NCI-H748 (cell line): ENCODE measurements around the gene COL28A1.
"Not testable (repeated sequence)": the region's sequence is repeated elsewhere in the genome, so short reads cannot be mapped to it uniquely, and the experiment has no call there.

Experiments used
- DNase-seq: peaks from one replicate; lab custom pipeline; 2025; ENCODE audit not compliant: unreplicated experiment; lab: John Stamatoyannopoulos, UW

The COL28A1 gene

GRCh38 chr7:7421826-7422225 lies 113.8 kb downstream of the COL28A1 start:
- DNase-seq: no peak

DNA sequence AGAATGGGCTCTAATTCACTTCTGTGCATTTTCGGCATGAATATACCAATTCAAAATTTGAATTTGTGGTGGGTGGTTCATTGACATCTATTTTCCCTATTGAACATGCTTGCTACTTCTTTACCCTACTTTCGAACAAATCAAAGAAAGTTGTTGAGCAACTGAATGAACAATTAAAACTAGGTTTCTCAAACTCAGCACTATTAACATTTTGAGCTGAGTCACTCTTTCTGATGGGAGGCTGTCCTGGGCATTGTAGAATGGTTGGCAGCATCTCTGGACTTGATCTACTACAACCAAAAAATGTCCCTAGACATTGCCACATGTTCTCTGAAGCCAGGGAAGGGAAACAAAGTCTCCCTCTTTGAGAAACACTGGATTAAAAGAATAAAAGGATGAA lies 116.7 kb downstream of the COL28A1 start:
- no peak for DNase-seq

- no peak for DNase-seq
Observed at GRCh38 chr7:7417851-7418250, 117.8 kb downstream of the COL28A1 start.

DNA sequence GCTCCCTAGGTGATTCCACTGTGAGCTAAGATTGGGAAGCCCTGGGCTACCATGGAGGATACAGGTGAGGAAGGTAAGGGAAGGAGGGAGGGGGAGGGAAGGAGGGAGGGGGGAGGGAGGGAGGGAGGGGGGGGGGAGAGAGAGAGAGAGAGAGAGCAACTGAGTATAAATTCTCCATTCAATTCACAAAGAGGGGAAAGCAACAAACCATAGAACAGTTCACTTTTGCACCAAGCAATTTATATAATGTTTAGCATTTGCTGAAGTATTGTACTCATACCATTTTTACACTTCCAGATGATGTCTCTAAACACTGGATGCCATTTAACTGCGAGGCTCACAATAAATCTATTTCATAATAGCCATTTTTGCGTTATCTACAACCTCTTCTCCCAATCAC lies 118.3 kb downstream of the COL28A1 start:
- DNase-seq: no peak

DNA sequence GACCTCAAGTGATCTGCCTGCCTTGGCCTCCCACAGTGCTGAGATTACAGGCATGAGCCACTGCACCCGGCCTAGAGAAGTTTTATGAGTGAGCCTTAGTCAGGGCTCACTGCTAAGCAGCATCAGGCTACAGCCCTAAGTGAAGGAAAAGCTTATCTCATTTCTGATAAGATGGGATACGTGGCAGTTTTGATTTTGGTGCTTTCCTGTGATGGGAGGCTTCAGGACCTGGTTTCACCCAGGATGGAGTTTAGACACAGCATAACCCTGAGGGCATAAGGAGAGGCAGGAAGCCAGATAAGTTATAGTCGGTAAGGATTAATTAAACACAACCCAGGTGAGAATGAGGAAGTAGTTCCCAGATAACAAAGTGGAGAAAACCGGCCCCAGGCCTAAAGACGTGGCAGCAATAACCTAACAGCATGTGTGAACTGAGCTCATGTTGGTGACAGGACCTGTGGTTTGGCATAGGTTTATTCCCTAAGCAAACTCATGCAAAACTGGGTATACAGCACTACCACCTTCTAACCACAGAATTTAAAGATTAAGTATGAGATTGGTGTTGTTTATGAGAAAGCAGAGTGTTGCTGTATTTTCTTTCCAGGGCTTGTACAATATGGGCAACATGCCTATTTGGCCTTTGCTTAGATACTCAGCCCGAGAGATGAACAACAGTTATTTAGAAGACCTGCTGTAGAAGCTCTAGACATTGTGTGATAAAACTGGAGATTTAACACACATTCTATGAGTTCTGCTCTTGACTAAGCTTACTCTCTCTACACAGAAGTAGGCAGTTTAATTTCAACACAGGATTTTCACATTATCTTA lies 119.4 kb downstream of the COL28A1 start:
- DNase-seq: no peak

GRCh38 chr7:7414791-7415603 lies 120.7 kb downstream of the COL28A1 start:
- DNase-seq: no peak

GRCh38 chr7:7408001-7408770 lies 127.5 kb downstream of the COL28A1 start:
- DNase-seq: peak; percentile 27

- no peak for DNase-seq
Observed at GRCh38 chr7:7405461-7405860, 130.2 kb downstream of the COL28A1 start.

- DNase-seq: no peak
Observed at GRCh38 chr7:7399707-7400106, 136.0 kb downstream of the COL28A1 start.

- peak; percentile 55 for DNase-seq
Observed at GRCh38 chr7:7395785-7396184, 139.9 kb downstream of the COL28A1 start.

GRCh38 chr7:7388164-7388563 lies 147.5 kb downstream of the COL28A1 start:
- DNase-seq: not testable (repeated sequence)

DNA sequence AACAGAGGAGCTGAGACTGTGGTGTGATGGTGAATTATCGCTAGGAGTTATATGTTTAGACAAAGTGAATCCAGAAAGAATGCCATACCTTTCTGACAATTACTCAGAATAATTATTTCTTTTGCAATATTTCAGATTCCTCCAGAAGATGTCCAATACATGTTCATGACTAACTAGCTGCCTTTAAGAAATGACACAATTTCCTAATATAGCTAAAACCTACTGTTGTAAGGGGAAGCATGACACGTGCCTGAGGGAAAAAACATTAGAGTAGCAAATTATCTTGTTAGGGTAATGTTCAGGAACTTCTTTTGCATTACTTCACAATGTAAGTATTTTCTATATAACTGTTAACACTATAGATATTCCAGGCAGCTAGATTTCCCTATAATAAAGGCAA lies 150.3 kb downstream of the COL28A1 start:
- DNase-seq: no peak

GRCh38 chr7:7384228-7384627 lies 151.4 kb downstream of the COL28A1 start:
- DNase-seq: no peak

DNA sequence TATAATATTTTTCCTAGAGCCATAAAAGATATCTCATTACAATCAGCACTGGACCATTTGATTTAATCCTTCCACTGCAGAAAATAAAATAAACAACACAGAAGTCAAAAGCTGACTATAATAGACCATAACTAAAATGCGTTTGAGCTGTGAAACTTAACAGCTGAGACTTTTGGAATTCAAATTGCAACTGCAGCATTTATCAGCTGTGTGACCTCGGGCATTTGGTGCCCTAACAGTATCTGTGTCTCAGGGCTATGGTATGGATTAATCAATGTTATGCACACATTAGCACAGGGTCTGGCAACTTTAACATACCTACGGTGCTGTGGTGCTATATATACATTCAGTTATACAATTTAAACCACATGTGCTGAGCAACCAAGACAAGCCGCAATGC lies 160.1 kb downstream of the COL28A1 start:
- DNase-seq: no peak

DNA sequence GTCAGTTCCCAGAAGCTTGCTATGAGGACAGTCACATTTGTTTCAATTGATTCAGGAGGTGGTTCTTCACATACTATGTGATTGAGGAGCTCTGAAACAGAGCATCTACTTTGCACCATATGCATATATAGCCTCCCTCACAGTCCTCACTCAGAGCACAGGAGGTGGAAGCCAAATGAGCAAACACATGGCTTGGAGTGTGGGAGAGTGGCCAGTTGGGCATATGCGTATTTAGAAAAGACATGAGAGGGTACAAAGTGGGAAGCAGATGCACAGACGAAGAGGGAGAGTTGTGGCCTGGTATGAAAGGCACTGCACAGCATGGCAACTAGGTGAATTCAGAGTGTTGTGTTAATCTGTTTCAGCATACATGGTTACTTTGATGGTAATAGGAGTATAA lies 165.6 kb downstream of the COL28A1 start:
- no peak for DNase-seq

DNA sequence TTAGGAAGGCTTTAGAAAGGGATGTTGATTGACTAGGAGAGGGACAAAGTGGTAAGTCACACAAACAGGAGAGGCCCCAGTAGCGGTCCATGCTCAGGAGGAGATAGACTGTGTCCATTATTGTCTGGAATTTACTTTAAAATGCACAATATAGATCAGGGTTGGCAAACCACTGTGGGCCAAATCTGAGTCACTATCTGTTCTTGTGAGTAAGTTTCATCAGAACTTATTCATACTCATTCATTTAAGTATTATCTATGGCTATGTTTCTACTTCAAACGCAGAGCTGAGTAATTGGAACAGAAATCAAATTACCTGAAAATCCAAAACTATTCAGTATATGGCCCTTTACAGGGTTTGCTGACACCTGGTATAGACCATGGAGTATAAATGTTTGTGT lies 166.5 kb downstream of the COL28A1 start:
- DNase-seq: no peak

GRCh38 chr7:7354674-7355073 lies 181.0 kb downstream of the COL28A1 start:
- no peak for DNase-seq

DNA sequence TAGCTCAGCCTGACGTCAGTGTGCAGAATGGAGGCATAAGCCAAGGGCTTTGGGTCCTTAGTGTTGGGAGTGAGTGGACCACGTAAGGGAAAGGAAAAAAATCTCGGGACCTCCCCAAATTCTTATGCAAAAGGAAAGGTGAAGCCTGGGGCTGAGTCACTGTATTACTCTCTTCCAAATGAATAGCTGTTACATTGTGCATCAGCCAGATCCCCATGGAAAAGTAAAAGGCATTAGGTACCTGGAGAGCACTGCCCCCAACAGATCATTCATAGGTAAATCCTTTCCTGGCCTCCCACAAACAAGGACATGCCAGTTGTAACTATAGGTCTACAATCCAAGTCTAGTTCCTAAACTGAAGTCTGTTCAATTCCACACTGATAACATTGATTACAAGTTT lies 182.8 kb downstream of the COL28A1 start:
- peak; percentile 11 for DNase-seq

- no peak for DNase-seq
Observed at GRCh38 chr7:7351832-7352231, 183.8 kb downstream of the COL28A1 start.

DNA sequence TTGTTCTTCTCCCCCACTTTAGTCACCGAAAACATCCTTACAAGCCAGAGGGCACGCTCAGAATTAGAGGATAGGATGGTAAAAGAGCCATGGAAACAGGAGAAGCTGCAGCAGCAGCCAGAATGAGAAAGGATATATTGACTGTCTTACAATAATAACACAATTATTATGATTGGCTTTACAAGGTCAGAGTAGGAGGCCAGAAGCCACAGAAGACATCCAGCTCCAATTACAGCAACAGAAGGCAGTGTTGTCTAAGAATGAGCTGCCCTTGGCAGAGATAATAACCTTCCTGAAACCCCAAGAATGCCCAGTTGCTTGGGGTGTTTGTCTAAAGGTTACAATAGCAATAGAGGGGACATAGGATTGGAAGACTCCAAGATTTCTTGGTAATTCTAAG lies 184.5 kb downstream of the COL28A1 start:
- DNase-seq: no peak

- DNase-seq: no peak
Observed at GRCh38 chr7:7349156-7349555, 186.5 kb downstream of the COL28A1 start.

- no peak for DNase-seq
Observed at GRCh38 chr7:7347045-7347444, 188.6 kb downstream of the COL28A1 start.
